Keratinocyte (primary cell): ENCODE results near the gene GALNT2. TPM values are rescaled to one million over a fixed set of nuclear protein-coding genes. Genes with fewer than 3 reads are reported as not detected.

Experiments
- DNase-seq: peaks from one replicate; pipeline ENCODE4 v3.0.0-alpha.2; 2011; ENCODE audit warnings: low read depth, missing footprints, low spot score
- FAIRE-seq: peaks from 2 replicates; lab custom pipeline; 2011; peaks lifted over from hg19 to GRCh38; lab: Jason Lieb, UNC
- H2AFZ ChIP-seq: 2 replicates; pipeline ENCODE4 v1.6.0; 2012; ENCODE audit warnings: low read length, control low read depth, inconsistent platforms; ENCODE audit not compliant: control insufficient read depth
- H3K27ac ChIP-seq: 2 replicates; pipeline ENCODE4 v1.5.1; 2011; ENCODE audit warnings: low read length; ENCODE audit not compliant: control insufficient read depth, insufficient read depth
- H3K27me3 ChIP-seq: 3 replicates; pipeline ENCODE4 v1.6.0; 2011; ENCODE audit warnings: low read length; ENCODE audit not compliant: control insufficient read depth, insufficient read depth; ENCODE audit errors: extremely low read depth
- H3K36me3 ChIP-seq, 2 experiments: 2 replicates in 1 of 2; 3 replicates in 1 of 2; pipeline ENCODE4 v1.5.1; 2011; ENCODE audit warnings: low read length in 2 of 2, mild to moderate bottlenecking in 1 of 2; ENCODE audit not compliant: control insufficient read depth in 2 of 2, insufficient read depth in 2 of 2; ENCODE audit errors: extremely low read depth in 1 of 2
- H3K4me1 ChIP-seq: 3 replicates; pipeline ENCODE4 v1.5.1; 2011; ENCODE audit warnings: low read length; ENCODE audit not compliant: control insufficient read depth, insufficient read depth; ENCODE audit errors: extremely low read depth
- H3K4me2 ChIP-seq: 3 replicates; pipeline ENCODE4 v1.6.0; 2011; ENCODE audit warnings: low read depth, low read length; ENCODE audit not compliant: control insufficient read depth, insufficient read depth; ENCODE audit errors: extremely low read depth
- H3K4me3 ChIP-seq, 3 experiments: fragments of 200-600 bp in 1 of 3; sonication (generic) in 1 of 3; 2 replicates in 2 of 3; 3 replicates in 1 of 3; pipeline ENCODE4 v1.5.1; 2011 to 2016; ENCODE audit warnings: low read length in 3 of 3, mild to moderate bottlenecking in 3 of 3, control low read depth in 2 of 3, inconsistent platforms in 1 of 3, low read depth in 1 of 3, mixed read lengths in 1 of 3, mixed run types in 1 of 3, moderate library complexity in 1 of 3; ENCODE audit not compliant: control insufficient read depth in 2 of 3, insufficient read depth in 2 of 3; ENCODE audit errors: extremely low read depth in 1 of 3
- H3K79me2 ChIP-seq: 2 replicates; pipeline ENCODE4 v1.6.0; 2012; ENCODE audit warnings: low read length; ENCODE audit not compliant: control insufficient read depth, insufficient read depth
- H3K9ac ChIP-seq: 3 replicates; pipeline ENCODE4 v1.6.0; 2011; ENCODE audit warnings: low read length; ENCODE audit not compliant: control insufficient read depth, insufficient read depth; ENCODE audit errors: extremely low read depth
- H3K9me1 ChIP-seq: 3 replicates; pipeline ENCODE4 v1.6.0; 2011; ENCODE audit warnings: low read length; ENCODE audit not compliant: control insufficient read depth, insufficient read depth; ENCODE audit errors: extremely low read depth
- H3K9me3 ChIP-seq: 2 replicates; pipeline ENCODE4 v1.5.1; 2012; ENCODE audit warnings: low read depth, low read length; ENCODE audit not compliant: control insufficient read depth
- H4K20me1 ChIP-seq: 3 replicates; pipeline ENCODE4 v1.6.0; 2011; ENCODE audit warnings: low read length; ENCODE audit not compliant: control insufficient read depth, insufficient read depth; ENCODE audit errors: extremely low read depth
- CTCF ChIP-seq, 3 experiments: IDR thresholded peaks in 1 of 3; conservative IDR thresholded peaks in 1 of 3; optimal IDR thresholded peaks in 1 of 3; 2 replicates in 2 of 3; 3 replicates in 1 of 3; pipeline versions ENCODE3 to v1.5.1; 2011; ENCODE audit warnings: low read length in 3 of 3, mild to moderate bottlenecking in 3 of 3, moderate library complexity in 2 of 3, control low read depth in 1 of 3, inconsistent platforms in 1 of 3; ENCODE audit not compliant: insufficient read depth in 2 of 3; ENCODE audit errors: extremely low read depth in 1 of 3
- EZH2 ChIP-seq: IDR thresholded peaks from one replicate; pipeline ENCODE4 v1.6.1; 2012; ENCODE audit warnings: inconsistent platforms, mild to moderate bottlenecking, low read length, moderate library complexity
- dilution Hi-C: fragments of 300-500 bp; cut with MboI; formaldehyde crosslinking; loops from one replicate; pipeline ENCODE4 v1.7.0; 2020; ENCODE audit warnings: low sequenced_read_pairs; ENCODE audit not compliant: extremely low pct_ligation_motif_present
- polyA plus RNA-seq, 5 experiments: library from polyadenylated mRNA; depleted of rRNA in 3 of 5; stranded (reverse) in 3 of 5; stranded (forward) in 1 of 5; unstranded in 1 of 5; fragments of >200 nt; gene quantifications; 1 replicate in 1 of 5; 2 replicates in 3 of 5; 3 replicates in 1 of 5; pipeline versions ENCODE4 v1.2.1 to v1.2.3, GENCODE V29; 2011 to 2012; ENCODE audit warnings: missing spikeins in 2 of 5, low read depth in 1 of 5, low replicate concordance in 1 of 5

GALNT2 gene
- polyA plus RNA-seq, 1 donor (not counting 4 experiments of a cell fraction or from before 2014, with no cell fraction given), result 61.7 TPM

GRCh38 chr1:230156068-230156467 is 89.0 kb downstream of the GALNT2 start:
- H3K4me3 ChIP-seq, result no peak overlapping the region
- DNase-seq, result no peak
- FAIRE-seq, result no peak
- H3K9me1 ChIP-seq, result peaks cover under 1% of the 10 kb centered on the region
- peaks cover 6% of the 10 kb centered on the region for H4K20me1 ChIP-seq
- H3K9ac ChIP-seq, result no peak overlapping the region
- peaks cover 86% of the 10 kb centered on the region for H3K79me2 ChIP-seq
- no peak overlapping the region for H3K4me2 ChIP-seq
- no peak for TF ChIP-seq CTCF (optimal IDR thresholded peaks at IDR 0.05 in 1 of 3, IDR thresholded peaks at IDR 0.05 in 1 of 3, conservative IDR thresholded peaks at IDR 0.05 in 1 of 3; ENCODE audit: extremely low read depth in 1 of 3, insufficient read depth in 2 of 3, low read length in 3 of 3)
- TF ChIP-seq EZH2, result no peak
- H3K9me3 ChIP-seq, result no peaks in the 10 kb centered on the region
- no peak overlapping the region for H2AFZ ChIP-seq
- no peak overlapping the region for H3K27ac ChIP-seq
- H3K36me3 ChIP-seq, result peaks cover 3 to 7% of the 10 kb centered on the region in 2 experiments
- dilution Hi-C loops, result no loop called here
- no peaks in the 10 kb centered on the region for H3K4me1 ChIP-seq
- no peaks in the 10 kb centered on the region for H3K27me3 ChIP-seq

- Histone ChIP-seq H3K9me3 (no peaks in the 10 kb centered on the region), H3K4me2 (no peak overlapping the region), H3K9me1 (peaks cover 3% of the 10 kb centered on the region), H3K36me3 (peaks cover 1 to 7% of the 10 kb centered on the region in 2 experiments), H2AFZ (no peak overlapping the region), H3K4me1 (peaks cover 4% of the 10 kb centered on the region), H3K27ac (no peak overlapping the region), H3K27me3 (no peaks in the 10 kb centered on the region), H4K20me1 (peaks cover 9% of the 10 kb centered on the region), H3K4me3 (no peak overlapping the region), H3K9ac (no peak overlapping the region), H3K79me2 (peaks cover 86% of the 10 kb centered on the region)
- FAIRE-seq (no peak), DNase-seq (no peak)
- no peak for TF ChIP-seq CTCF (optimal IDR thresholded peaks at IDR 0.05 in 1 of 3, IDR thresholded peaks at IDR 0.05 in 1 of 3, conservative IDR thresholded peaks at IDR 0.05 in 1 of 3; ENCODE audit: extremely low read depth in 1 of 3, insufficient read depth in 2 of 3, low read length in 3 of 3)
- TF ChIP-seq EZH2, result no peak
- dilution Hi-C loops, result no loop called here
Observed at GRCh38 chr1:230156536-230156935, 89.5 kb downstream of the GALNT2 start.
